ENCODE measurements around the gene ZNF436. TPM values are rescaled to one million over a fixed set of nuclear protein-coding genes. Genes with fewer than 3 reads are reported as not detected.

ZNF436 gene
- total RNA-seq, 1 experiment from 2014 or later: 14.8 TPM

GRCh38 chr1:23392125-23392855 is 22.7 kb upstream of the ZNF436 start:
- Histone ChIP-seq H3K4me3 (ENCODE audit: low read depth, low read length, poor library complexity, severe bottlenecking) (no peak overlapping the region), H3K9me3 (ENCODE audit: low read depth, low read length, poor library complexity, severe bottlenecking) (no peaks in the 10 kb centered on the region), H3K4me1 (ENCODE audit: insufficient read depth, low read length, poor library complexity, severe bottlenecking) (peaks cover 8% of the 10 kb centered on the region), H3K27me3 (replicated peaks; ENCODE audit: insufficient read depth, low read depth, low read length, poor library complexity) (no peaks in the 10 kb centered on the region), H3K27ac (ENCODE audit: low read depth, low read length, poor library complexity, severe bottlenecking) (no peak overlapping the region), H3K36me3 (ENCODE audit: insufficient read depth, low read length, poor library complexity, severe bottlenecking) (no peaks in the 10 kb centered on the region)
- no peak for DNase-seq (ENCODE audit: low spot score)
- BruUV-seq (replicated peaks): no TSS peak
- POLR2A ChIA-PET (ENCODE audit: low non-redundant PET): no interaction called here
- CTCF ChIA-PET: no interaction called here
- TF ChIP-seq CTCF (conservative IDR thresholded peaks at IDR 0.05; ENCODE audit: low read depth, low read length) (no peak), EZH2 (IDR thresholded peaks at IDR 0.05; ENCODE audit: borderline replicate concordance, low read depth, low read length, poor library complexity, severe bottlenecking) (no peak)
- intact Hi-C loops (cut with micrococcal nuclease; ENCODE audit: unreplicated experiment): no loop called here

GRCh38 chr1:23389837-23390321 is 20.2 kb upstream of the ZNF436 start:
- DNase-seq (ENCODE audit: low spot score): no peak
- TF ChIP-seq EZH2 (IDR thresholded peaks at IDR 0.05; ENCODE audit: borderline replicate concordance, low read depth, low read length, poor library complexity, severe bottlenecking): no peak
- TF ChIP-seq CTCF (conservative IDR thresholded peaks at IDR 0.05; ENCODE audit: low read depth, low read length): no peak
- ChIA-PET POLR2A (ENCODE audit: low non-redundant PET) (interaction anchor here (0.6 kb wide), 2 partner anchors 11 to 46 kb away, joined by 4 to 6 read pairs; partner anchors contain the start of gene HNRNPR), CTCF (no interaction called here)
- BruUV-seq (replicated peaks): no TSS peak
- H3K36me3 ChIP-seq (ENCODE audit: insufficient read depth, low read length, poor library complexity, severe bottlenecking): no peaks in the 10 kb centered on the region
- H3K27ac ChIP-seq (ENCODE audit: low read depth, low read length, poor library complexity, severe bottlenecking): no peak overlapping the region
- H3K4me3 ChIP-seq (ENCODE audit: low read depth, low read length, poor library complexity, severe bottlenecking): no peak overlapping the region
- intact Hi-C loops (cut with micrococcal nuclease; ENCODE audit: unreplicated experiment): no loop called here
- H3K9me3 ChIP-seq (ENCODE audit: low read depth, low read length, poor library complexity, severe bottlenecking): no peaks in the 10 kb centered on the region
- no peaks in the 10 kb centered on the region for H3K27me3 ChIP-seq (replicated peaks; ENCODE audit: insufficient read depth, low read depth, low read length, poor library complexity)
- peaks cover 5% of the 10 kb centered on the region for H3K4me1 ChIP-seq (ENCODE audit: insufficient read depth, low read length, poor library complexity, severe bottlenecking)

- no peak for DNase-seq (ENCODE audit: low spot score)
- Histone ChIP-seq H3K27ac (ENCODE audit: low read depth, low read length, poor library complexity, severe bottlenecking) (no peak overlapping the region), H3K9me3 (ENCODE audit: low read depth, low read length, poor library complexity, severe bottlenecking) (no peaks in the 10 kb centered on the region), H3K36me3 (ENCODE audit: insufficient read depth, low read length, poor library complexity, severe bottlenecking) (no peaks in the 10 kb centered on the region), H3K27me3 (replicated peaks; ENCODE audit: insufficient read depth, low read depth, low read length, poor library complexity) (no peaks in the 10 kb centered on the region), H3K4me1 (ENCODE audit: insufficient read depth, low read length, poor library complexity, severe bottlenecking) (no peaks in the 10 kb centered on the region), H3K4me3 (ENCODE audit: low read depth, low read length, poor library complexity, severe bottlenecking) (no peak overlapping the region)
- BruUV-seq (replicated peaks): no TSS peak
- TF ChIP-seq EZH2 (IDR thresholded peaks at IDR 0.05; ENCODE audit: borderline replicate concordance, low read depth, low read length, poor library complexity, severe bottlenecking) (no peak), CTCF (conservative IDR thresholded peaks at IDR 0.05; ENCODE audit: low read depth, low read length) (no peak)
- ChIA-PET POLR2A (ENCODE audit: low non-redundant PET) (no interaction called here), CTCF (interaction anchor here (0.6 kb wide), 1 partner anchor 15 kb away, joined by 6 read pairs; no protein-coding TSS in a partner anchor)
- intact Hi-C loops (cut with micrococcal nuclease; ENCODE audit: unreplicated experiment): no loop called here
These were observed 17.9 kb upstream of the ZNF436 start for GRCh38 chr1:23387494-23387893.

All from A673 (cell line).